ENCODE results near the gene GNAZ.
"Not testable (repeated sequence)": the region's sequence is repeated elsewhere in the genome, so short reads cannot be mapped to it uniquely, and the experiment has no call there.

GNAZ gene

GRCh38 chr22:23122992-23123803 lies 52.9 kb downstream of the GNAZ start:
- no peak for DNase-seq

GRCh38 chr22:23123804-23124254 lies 53.5 kb downstream of the GNAZ start:
- DNase-seq = no peak

GRCh38 chr22:23124611-23125511 lies 54.5 kb downstream of the GNAZ start:
- DNase-seq = no peak

DNA sequence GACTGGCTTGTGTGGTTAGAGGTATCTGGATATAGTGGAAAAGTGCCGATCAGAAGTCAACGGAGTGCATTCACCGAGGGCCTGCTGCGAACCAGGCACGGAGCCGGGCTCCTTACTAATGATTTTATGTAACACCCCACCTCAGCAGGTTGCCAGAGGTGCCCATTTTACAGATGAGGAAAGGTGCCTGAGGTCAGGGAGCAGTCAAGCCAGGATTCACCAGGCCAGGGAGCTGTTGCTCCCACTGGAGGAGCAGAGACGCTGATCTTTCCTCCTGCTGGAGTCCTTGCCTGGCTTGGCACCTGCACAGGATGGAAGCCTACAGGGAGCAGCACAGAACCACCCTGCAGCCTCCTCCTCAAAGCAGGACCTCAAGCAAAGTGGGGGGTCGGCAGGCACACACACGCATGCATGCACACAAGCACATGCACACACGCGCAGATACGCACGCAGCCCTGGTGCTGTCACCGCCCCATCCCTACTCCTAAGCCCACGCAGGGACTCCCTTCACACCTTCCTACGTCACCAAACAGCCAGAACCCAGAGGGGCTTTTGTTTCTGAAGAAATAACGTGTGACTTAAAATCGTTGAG lies 55.3 kb downstream of the GNAZ start:
- no peak for DNase-seq

DNA sequence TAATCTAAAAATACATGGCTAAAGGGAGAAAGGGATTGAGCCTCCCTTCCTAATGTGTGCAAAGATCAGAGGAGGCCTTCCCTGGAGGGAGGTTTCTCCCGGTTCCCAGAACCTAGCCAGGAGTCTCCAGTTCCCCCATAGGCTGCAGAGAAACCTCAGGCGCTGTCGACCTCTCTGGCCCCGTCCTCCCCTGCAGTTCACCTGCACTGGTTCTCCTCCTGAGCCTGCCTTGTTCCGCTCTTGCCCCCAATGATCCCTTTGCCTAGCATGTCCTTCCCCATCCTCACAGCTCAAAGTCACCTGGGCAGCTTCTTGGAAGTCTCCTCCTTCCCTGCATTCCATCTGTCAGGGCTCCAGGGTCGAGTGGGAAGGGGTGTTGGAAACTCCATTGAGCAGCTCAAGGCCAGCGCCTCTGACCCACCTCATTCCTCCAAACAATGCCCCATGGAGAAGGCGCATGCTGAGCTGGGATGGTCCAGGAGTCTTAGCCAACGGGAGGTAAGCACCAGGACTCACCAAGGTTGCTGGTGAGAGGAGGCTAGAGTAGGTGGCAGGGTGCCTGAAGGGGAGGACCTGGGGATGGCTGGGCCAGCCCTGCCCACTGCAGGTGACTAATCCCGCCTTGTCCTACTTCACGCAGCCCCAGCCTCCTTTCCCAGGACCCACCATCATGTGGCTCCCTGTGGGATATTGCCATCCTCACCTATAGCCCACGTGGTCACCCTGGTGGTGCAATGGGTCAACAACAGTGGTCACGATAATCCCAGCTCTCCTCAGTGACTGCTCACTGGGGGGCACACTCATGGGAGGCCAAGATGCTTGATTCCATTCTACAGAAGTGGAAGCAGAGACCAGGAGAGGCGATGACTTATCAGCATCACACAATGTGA lies 56.1 kb downstream of the GNAZ start:
- no peak for DNase-seq

- DNase-seq = no peak
These were observed 56.9 kb downstream of the GNAZ start for GRCh38 chr22:23127055-23127756.

GRCh38 chr22:23127788-23128187 lies 57.5 kb downstream of the GNAZ start:
- no peak for DNase-seq

DNA sequence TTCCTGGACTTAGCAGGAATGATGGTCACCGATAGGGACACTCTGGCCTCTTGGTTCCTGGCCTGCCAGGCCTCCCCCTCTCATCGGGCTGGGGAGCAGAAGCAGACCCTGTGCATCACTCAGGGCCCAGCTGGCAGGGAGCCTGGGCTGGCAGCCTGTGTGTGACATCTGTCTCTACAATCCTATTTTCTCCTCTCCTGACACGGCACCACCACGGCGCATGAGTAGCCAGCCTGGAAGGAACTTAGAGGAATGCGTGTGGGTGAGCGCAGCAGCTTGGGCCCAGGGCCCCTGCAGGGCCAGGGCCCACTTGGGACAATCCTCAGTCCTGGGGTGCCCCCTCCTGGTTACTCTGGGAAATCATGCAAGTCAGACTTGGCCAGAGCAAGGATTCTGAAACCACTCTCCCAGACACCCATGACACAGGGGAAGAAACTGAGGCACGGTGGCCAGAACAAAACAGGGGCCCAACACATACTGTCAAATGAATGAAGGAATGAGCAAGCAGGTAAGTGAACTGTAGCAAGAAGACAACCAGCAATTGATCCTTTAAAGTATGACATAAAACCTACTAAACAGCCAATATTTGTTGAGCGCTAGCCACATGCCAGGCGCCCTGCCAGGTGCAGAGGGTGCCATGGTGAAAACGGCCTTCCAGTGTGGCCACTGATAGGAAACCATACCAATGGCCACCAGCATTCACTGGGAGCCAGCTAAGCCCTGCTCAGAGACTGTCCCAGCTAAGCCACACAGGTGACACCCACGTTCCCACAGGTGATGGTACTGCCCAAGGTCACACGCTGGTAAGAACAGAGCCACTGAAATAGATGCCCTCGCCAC lies 58.2 kb downstream of the GNAZ start:
- DNase-seq = peak; percentile 87

- no peak for DNase-seq
These were observed 58.8 kb downstream of the GNAZ start for GRCh38 chr22:23129149-23129548.

GRCh38 chr22:23130697-23131096 lies 60.4 kb downstream of the GNAZ start:
- DNase-seq = no peak

DNA sequence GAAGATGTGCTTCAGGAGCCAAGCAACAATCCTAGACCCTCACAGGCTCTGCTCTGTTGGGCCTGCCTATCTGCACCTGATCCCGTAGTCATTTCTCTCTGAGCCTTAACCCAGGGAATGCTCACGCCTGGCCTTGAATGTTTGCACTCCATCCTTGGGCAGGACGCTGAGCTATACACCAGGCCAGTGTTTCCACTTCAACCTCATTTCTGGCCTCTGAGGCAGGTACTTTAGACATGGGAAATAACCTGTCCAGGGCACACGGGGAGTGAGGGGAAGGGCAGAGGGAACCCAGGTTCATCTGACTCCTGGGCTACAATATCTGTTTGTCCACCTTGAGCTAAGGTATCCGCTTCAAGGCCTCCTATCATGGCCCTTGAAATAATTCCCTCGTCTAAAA lies 61.6 kb downstream of the GNAZ start:
- DNase-seq = no peak

GRCh38 chr22:23132376-23133091 lies 62.2 kb downstream of the GNAZ start:
- no peak for DNase-seq

- no peak for DNase-seq
These were observed 63.6 kb downstream of the GNAZ start for GRCh38 chr22:23133922-23134321.

- DNase-seq = not testable (repeated sequence)
These were observed 66.7 kb downstream of the GNAZ start for GRCh38 chr22:23136991-23137390.

DNA sequence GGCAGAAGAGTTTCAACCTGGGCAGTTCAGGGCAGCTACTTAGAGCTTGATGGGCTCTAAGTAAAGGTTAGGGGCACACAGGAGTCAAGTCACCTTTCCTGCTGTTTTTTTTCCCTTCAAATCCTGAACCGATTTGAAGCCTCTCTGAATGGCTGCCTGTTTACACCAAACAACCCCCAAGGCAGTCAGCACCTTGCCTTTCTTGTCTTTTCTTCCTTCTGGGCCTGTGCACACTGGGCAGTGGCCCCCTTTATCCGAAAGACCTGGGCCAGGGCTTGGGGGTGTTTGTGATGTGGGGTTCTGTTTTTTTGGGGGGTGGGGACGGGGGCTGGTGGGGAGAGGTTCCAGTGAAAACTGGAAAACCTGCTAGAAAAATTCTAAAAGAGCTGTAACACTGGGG lies 67.1 kb downstream of the GNAZ start:
- no peak for DNase-seq

DNA sequence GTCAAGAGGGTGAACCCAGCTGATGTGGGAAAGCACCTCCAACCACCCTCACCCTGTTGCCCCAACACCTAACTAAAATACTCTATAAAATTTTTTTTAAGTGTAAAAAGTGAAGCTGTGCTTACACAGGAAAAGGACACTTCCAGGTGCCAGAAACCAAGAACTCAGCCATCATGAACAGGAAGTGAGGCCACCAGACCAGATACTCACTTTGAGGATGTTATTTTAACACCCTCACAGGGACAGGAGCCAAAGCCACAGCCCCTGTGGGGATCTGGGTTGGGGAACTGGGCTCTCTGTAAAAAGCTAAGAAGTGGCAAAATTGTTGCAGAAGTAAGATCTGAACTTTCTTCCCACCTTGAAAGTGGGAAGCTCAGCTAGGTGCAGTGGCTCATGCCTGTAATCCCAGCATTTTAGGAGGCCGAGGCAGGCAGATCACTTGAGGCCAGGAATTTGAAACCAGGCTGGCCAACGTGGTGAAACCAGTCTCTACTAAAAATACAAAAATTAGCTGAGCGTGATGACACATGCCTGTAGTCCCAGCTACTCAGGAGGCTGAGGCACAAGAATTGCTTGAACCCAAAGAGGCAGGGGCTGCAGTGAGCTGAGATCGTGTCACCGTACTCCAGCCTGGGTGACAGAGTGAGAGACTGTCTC lies 67.7 kb downstream of the GNAZ start:
- DNase-seq = no peak

GRCh38 chr22:23138584-23139435 lies 68.5 kb downstream of the GNAZ start:
- peak; percentile 20 for DNase-seq

GRCh38 chr22:23140385-23140784 lies 70.1 kb downstream of the GNAZ start:
- DNase-seq = no peak
